22Rv1 (cell line): Measurements from ENCODE around the gene LRIG1.

Experiments
- H3K27ac ChIP-seq: fragments of 450-650 bp; 2 replicates; pipeline ENCODE4 v1.5.1; 2017
- CTCF ChIP-seq: fragments of 450-650 bp; IDR thresholded peaks from 2 replicates; pipeline ENCODE4 v1.5.1; 2017; ENCODE audit warnings: mild to moderate bottlenecking
- ZFX ChIP-seq: fragments of 450-650 bp; IDR thresholded peaks from 2 replicates; pipeline ENCODE4 v1.6.1; 2017; ENCODE audit warnings: antibody characterized with exemption, borderline replicate concordance

LRIG1 gene

GRCh38 chr3:66371432-66371831, 129.4 kb downstream of the LRIG1 start:
- H3K27ac ChIP-seq, result no peak overlapping the region
- TF ChIP-seq CTCF (no peak), ZFX (no peak)

GRCh38 chr3:66370179-66370578, 130.6 kb downstream of the LRIG1 start:
- H3K27ac ChIP-seq, result no peak overlapping the region
- TF ChIP-seq CTCF (no peak), ZFX (no peak)

GRCh38 chr3:66367979-66368378, 132.8 kb downstream of the LRIG1 start:
- no peak for TF ChIP-seq ZFX
- TF ChIP-seq CTCF, result no peak
- H3K27ac ChIP-seq, result no peak overlapping the region

GRCh38 chr3:66366747-66367146, 134.1 kb downstream of the LRIG1 start:
- TF ChIP-seq CTCF (no peak), ZFX (no peak)

GRCh38 chr3:66365080-66365479, 135.7 kb downstream of the LRIG1 start:
- TF ChIP-seq ZFX (no peak), CTCF (no peak)

More at GRCh38 chr3:66366747-66367146, 134.1 kb downstream of the LRIG1 start:
- H3K27ac ChIP-seq, result no peak overlapping the region

GRCh38 chr3:66363148-66363547, 137.7 kb downstream of the LRIG1 start:
- TF ChIP-seq CTCF (no peak), ZFX (no peak)
- H3K27ac ChIP-seq, result no peak overlapping the region

More at GRCh38 chr3:66365080-66365479, 135.7 kb downstream of the LRIG1 start:
- no peak overlapping the region for H3K27ac ChIP-seq

GRCh38 chr3:66362541-66362941, 138.3 kb downstream of the LRIG1 start:
- TF ChIP-seq ZFX (no peak), CTCF (no peak)
- H3K27ac ChIP-seq, result no peak overlapping the region
